Measurements from ENCODE around the gene UTP11.

Gene UTP11

DNA sequence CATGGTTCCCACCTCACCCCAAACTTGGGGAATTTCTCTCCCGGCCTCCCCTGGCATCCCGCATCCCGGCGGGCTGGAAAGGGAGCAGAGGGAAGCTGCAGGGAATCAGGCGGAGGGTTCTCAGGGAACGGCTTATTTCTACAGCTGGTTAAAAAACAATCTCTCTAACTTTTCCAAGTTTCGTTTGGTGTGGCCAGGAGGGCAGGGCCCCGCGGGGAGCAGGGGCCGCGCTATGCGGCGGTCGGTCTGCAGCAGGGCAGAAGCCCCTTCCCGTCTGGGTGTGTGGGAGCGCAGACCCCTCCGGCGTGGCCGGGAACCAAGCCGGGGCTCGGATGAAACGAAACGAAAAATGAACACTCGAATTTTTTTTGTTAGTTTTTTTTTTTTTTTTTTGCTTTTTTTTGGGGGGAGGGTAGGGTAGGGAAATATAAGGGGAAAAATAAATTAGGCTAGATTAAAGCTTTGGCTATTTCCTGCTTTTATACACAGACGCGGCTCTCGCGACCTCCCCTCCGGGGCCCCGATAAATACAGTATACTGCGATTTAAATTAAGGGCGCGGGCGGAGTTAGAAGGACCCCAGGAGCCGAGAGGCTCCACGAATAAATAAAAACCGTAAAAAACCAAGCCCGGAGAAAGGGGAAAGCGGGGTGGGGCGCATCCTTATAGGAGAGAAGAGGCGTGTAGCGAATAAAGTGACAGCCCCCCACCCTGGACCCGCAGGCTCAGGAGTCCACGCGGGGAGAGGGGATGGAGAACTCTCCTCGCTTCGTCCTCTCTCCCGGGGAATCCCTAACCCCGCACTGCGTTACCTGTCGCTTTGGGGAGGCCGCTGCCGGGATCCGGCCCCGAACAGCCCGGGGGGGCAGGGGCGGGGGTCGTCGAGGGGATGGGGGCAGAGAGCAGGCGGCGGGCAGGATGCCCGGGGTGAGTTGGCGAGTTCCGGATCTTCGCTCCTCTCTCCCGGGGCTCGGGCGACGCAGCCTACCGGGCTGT, 32.0 kb downstream of the UTP11 start:
- ATAC-seq, result no peak
- TF ChIP-seq, protein P1, sequence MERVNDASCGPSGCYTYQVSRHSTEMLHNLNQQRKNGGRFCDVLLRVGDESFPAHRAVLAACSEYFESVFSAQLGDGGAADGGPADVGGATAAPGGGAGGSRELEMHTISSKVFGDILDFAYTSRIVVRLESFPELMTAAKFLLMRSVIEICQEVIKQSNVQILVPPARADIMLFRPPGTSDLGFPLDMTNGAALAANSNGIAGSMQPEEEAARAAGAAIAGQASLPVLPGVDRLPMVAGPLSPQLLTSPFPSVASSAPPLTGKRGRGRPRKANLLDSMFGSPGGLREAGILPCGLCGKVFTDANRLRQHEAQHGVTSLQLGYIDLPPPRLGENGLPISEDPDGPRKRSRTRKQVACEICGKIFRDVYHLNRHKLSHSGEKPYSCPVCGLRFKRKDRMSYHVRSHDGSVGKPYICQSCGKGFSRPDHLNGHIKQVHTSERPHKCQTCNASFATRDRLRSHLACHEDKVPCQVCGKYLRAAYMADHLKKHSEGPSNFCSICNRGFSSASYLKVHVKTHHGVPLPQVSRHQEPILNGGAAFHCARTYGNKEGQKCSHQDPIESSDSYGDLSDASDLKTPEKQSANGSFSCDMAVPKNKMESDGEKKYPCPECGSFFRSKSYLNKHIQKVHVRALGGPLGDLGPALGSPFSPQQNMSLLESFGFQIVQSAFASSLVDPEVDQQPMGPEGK (CRISPR knock-in tag; IDR thresholded peaks at IDR 0.05; ENCODE audit: borderline replicate concordance), result no peak
- TF ChIP-seq TCF4 (CRISPR knock-in tag; IDR thresholded peaks at IDR 0.05; ENCODE audit: borderline replicate concordance) (no peak), GLIS3 (CRISPR knock-in tag; IDR thresholded peaks at IDR 0.05) (no peak), ZC3H10 (CRISPR knock-in tag; IDR thresholded peaks at IDR 0.05) (no peak), ZFP3 (CRISPR knock-in tag; IDR thresholded peaks at IDR 0.05) (no peak), ISL1 (CRISPR knock-in tag; IDR thresholded peaks at IDR 0.05) (no peak)

DNA sequence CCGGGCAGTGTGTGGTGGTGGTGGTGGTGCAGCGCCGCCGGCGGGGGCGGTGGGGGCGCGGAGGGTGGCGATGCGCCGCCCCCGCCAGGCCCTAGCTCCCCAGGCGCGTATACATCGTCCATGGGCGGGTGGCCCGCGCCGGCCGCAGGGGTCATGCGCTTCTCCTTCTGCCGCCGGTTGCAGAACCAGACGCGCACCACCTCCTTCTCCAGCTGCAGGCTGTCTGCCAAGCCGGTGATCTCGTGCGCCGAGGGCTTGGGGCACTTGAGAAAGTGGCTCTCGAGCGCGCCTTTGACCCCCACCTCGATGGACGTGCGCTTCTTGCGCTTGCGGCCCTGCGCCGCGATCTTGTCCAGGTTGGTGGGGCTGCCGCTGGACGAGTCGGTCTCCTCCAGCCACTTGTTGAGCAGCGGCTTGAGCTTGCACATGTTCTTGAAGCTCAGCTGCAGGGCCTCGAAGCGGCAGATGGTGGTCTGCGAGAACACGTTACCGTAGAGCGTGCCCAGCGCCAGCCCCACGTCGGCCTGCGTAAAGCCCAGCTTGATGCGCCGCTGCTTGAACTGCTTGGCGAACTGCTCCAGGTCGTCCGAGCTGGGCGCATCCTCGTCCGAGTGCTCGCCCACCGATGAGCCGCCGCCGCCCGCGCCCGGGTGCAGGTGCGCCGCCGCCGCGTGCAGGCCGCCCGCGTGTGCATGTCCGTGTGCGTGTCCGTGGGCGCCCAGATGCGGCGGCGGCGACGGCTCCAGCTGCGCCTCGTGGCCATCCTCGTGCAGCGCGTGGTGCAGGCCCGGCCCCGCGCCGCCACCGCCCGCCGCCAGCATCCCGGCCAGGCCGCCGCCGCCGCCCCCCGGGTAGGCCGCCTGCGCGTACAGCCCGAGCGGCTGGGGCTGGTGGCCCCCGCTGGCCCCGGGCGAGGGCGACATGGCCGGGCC, 33.1 kb downstream of the UTP11 start:
- ATAC-seq, result no peak

More for the DNA sequence above, 33.1 kb downstream of the UTP11 start:
- TF ChIP-seq RARB (CRISPR knock-in tag; IDR thresholded peaks at IDR 0.05) (no peak), BACH2 (CRISPR knock-in tag; IDR thresholded peaks at IDR 0.05; ENCODE audit: borderline replicate concordance) (no peak), ESRRG (CRISPR knock-in tag; IDR thresholded peaks at IDR 0.05) (no peak), ZFP3 (CRISPR knock-in tag; IDR thresholded peaks at IDR 0.05) (no peak), GLIS3 (CRISPR knock-in tag; IDR thresholded peaks at IDR 0.05) (no peak), PPARA (CRISPR knock-in tag; IDR thresholded peaks at IDR 0.05; ENCODE audit: borderline replicate concordance) (no peak), ISL1 (CRISPR knock-in tag; IDR thresholded peaks at IDR 0.05) (no peak), CSDC2 (CRISPR knock-in tag; IDR thresholded peaks at IDR 0.05) (no peak), ZNF565 (CRISPR knock-in tag; conservative IDR thresholded peaks at IDR 0.05; ENCODE audit: low read depth) (no peak), ZNF8 (CRISPR knock-in tag; IDR thresholded peaks at IDR 0.05) (no peak), TCF4 (CRISPR knock-in tag; IDR thresholded peaks at IDR 0.05; ENCODE audit: borderline replicate concordance) (no peak), ZC3H10 (CRISPR knock-in tag; IDR thresholded peaks at IDR 0.05) (no peak), TOX (CRISPR knock-in tag; IDR thresholded peaks at IDR 0.05; ENCODE audit: borderline replicate concordance) (no peak), ZFP30 (CRISPR knock-in tag; IDR thresholded peaks at IDR 0.05) (no peak), SNAI2 (CRISPR knock-in tag; IDR thresholded peaks at IDR 0.05) (no peak)
- TF ChIP-seq, protein P2, sequence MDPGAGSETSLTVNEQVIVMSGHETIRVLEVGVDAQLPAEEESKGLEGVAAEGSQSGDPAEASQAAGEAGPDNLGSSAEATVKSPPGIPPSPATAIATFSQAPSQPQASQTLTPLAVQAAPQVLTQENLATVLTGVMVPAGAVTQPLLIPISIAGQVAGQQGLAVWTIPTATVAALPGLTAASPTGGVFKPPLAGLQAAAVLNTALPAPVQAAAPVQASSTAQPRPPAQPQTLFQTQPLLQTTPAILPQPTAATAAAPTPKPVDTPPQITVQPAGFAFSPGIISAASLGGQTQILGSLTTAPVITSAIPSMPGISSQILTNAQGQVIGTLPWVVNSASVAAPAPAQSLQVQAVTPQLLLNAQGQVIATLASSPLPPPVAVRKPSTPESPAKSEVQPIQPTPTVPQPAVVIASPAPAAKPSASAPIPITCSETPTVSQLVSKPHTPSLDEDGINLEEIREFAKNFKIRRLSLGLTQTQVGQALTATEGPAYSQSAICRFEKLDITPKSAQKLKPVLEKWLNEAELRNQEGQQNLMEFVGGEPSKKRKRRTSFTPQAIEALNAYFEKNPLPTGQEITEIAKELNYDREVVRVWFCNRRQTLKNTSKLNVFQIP (CRISPR knock-in tag; IDR thresholded peaks at IDR 0.05; ENCODE audit: borderline replicate concordance, low read depth), result no peak
- TF ChIP-seq, protein P3, sequence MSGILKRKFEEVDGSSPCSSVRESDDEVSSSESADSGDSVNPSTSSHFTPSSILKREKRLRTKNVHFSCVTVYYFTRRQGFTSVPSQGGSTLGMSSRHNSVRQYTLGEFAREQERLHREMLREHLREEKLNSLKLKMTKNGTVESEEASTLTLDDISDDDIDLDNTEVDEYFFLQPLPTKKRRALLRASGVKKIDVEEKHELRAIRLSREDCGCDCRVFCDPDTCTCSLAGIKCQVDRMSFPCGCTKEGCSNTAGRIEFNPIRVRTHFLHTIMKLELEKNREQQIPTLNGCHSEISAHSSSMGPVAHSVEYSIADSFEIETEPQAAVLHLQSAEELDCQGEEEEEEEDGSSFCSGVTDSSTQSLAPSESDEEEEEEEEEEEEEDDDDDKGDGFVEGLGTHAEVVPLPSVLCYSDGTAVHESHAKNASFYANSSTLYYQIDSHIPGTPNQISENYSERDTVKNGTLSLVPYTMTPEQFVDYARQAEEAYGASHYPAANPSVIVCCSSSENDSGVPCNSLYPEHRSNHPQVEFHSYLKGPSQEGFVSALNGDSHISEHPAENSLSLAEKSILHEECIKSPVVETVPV (CRISPR knock-in tag; IDR thresholded peaks at IDR 0.05), result no peak
- TF ChIP-seq, protein P4, sequence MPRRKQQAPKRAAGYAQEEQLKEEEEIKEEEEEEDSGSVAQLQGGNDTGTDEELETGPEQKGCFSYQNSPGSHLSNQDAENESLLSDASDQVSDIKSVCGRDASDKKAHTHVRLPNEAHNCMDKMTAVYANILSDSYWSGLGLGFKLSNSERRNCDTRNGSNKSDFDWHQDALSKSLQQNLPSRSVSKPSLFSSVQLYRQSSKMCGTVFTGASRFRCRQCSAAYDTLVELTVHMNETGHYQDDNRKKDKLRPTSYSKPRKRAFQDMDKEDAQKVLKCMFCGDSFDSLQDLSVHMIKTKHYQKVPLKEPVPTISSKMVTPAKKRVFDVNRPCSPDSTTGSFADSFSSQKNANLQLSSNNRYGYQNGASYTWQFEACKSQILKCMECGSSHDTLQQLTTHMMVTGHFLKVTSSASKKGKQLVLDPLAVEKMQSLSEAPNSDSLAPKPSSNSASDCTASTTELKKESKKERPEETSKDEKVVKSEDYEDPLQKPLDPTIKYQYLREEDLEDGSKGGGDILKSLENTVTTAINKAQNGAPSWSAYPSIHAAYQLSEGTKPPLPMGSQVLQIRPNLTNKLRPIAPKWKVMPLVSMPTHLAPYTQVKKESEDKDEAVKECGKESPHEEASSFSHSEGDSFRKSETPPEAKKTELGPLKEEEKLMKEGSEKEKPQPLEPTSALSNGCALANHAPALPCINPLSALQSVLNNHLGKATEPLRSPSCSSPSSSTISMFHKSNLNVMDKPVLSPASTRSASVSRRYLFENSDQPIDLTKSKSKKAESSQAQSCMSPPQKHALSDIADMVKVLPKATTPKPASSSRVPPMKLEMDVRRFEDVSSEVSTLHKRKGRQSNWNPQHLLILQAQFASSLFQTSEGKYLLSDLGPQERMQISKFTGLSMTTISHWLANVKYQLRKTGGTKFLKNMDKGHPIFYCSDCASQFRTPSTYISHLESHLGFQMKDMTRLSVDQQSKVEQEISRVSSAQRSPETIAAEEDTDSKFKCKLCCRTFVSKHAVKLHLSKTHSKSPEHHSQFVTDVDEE (CRISPR knock-in tag; IDR thresholded peaks at IDR 0.05), result no peak
- TF ChIP-seq, protein P5, sequence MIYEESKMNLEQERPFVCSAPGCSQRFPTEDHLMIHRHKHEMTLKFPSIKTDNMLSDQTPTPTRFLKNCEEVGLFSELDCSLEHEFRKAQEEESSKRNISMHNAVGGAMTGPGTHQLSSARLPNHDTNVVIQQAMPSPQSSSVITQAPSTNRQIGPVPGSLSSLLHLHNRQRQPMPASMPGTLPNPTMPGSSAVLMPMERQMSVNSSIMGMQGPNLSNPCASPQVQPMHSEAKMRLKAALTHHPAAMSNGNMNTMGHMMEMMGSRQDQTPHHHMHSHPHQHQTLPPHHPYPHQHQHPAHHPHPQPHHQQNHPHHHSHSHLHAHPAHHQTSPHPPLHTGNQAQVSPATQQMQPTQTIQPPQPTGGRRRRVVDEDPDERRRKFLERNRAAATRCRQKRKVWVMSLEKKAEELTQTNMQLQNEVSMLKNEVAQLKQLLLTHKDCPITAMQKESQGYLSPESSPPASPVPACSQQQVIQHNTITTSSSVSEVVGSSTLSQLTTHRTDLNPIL (CRISPR knock-in tag; IDR thresholded peaks at IDR 0.05; ENCODE audit: low read depth), result no peak
- TF ChIP-seq, protein P1 (CRISPR knock-in tag; IDR thresholded peaks at IDR 0.05; ENCODE audit: borderline replicate concordance), result no peak
